ENCODE data around the gene ASPHD1.

Gene ASPHD1

GRCh38 chr16:29862383-29862883 lies 37.9 kb upstream of the ASPHD1 start:
- Histone ChIP-seq H4K91ac (ENCODE audit: low read depth, low read length) (peak overlapping the region; percentile 76), H2BK120ac (ENCODE audit: insufficient read depth, low read length, poor library complexity) (no peak overlapping the region), H3K4ac (ENCODE audit: low read depth, low read length) (peak overlapping the region; percentile 37), H2AK5ac (ENCODE audit: low read length) (no peak overlapping the region), H3K79me2 (ENCODE audit: control insufficient read depth, insufficient read depth, low read length, poor library complexity) (peaks cover 4% of the 10 kb centered on the region), H3K9ac (ENCODE audit: low read length) (peak overlapping the region; percentile 77), H3K36me3 (ENCODE audit: control insufficient read depth in 1 of 2, insufficient read depth in 2 of 2, low read length in 2 of 2) (peaks cover 21 to 25% of the 10 kb centered on the region in 2 experiments), H3K14ac (ENCODE audit: low read length) (peak overlapping the region; percentile 28), H2BK12ac (ENCODE audit: low read length) (no peak overlapping the region), H3K4me3 (ENCODE audit: low read depth, low read length) (peak overlapping the region; percentile 97), H3K79me1 (ENCODE audit: low read length) (peaks cover 5% of the 10 kb centered on the region), H3K9me3 (ENCODE audit: insufficient read depth, low read depth, low read length) (peaks cover 3% of the 10 kb centered on the region), H4K8ac (ENCODE audit: low read depth, low read length) (peak overlapping the region; percentile 93), H3K27ac (ENCODE audit: low read depth, low read length) (peak overlapping the region; percentile 63), H2BK5ac (ENCODE audit: low read depth, low read length, poor library complexity) (no peak overlapping the region), H3K23ac (ENCODE audit: low read length) (peak overlapping the region; percentile 31), H3K4me2 (ENCODE audit: low read length) (peak overlapping the region; percentile 89), H3K27me3 (ENCODE audit: insufficient read depth, low read length) (no peaks in the 10 kb centered on the region), H4K12ac (ENCODE audit: low read depth, low read length) (no peak overlapping the region), H3K4me1 (ENCODE audit: control insufficient read depth in 1 of 2, insufficient read depth in 2 of 2, low read length in 2 of 2) (peaks cover 0 to 10% of the 10 kb centered on the region in 2 experiments), H3K18ac (ENCODE audit: low read length) (peak overlapping the region; percentile 44), H2AFZ (ENCODE audit: insufficient read depth, low read length, poor library complexity) (peak overlapping the region; percentile 42)
- no CpG with 5 or more reads among the region's 27 CpGs for WGBS (ENCODE audit: extremely low coverage, insufficient coverage, insufficient read length)
- DNase-seq, result peak; percentile 20 to 49

- peak; percentile 88 to 98 for DNase-seq
- H3K23ac ChIP-seq (ENCODE audit: low read length), result peak within 1 kb of the TSS; percentile 31
- H3K79me2 ChIP-seq (ENCODE audit: control insufficient read depth, insufficient read depth, low read length, poor library complexity), result peaks cover 4% of the 10 kb centered on the region
- peak within 1 kb of the TSS; percentile 93 for H4K8ac ChIP-seq (ENCODE audit: low read depth, low read length)
- H2AFZ ChIP-seq (ENCODE audit: insufficient read depth, low read length, poor library complexity), result peak within 1 kb of the TSS; percentile 74
- H3K18ac ChIP-seq (ENCODE audit: low read length), result peak within 1 kb of the TSS; percentile 44
- H3K9ac ChIP-seq (ENCODE audit: low read length), result peak within 1 kb of the TSS; percentile 77
- no CpG with 5 or more reads among the region's 57 CpGs for WGBS (ENCODE audit: extremely low coverage, insufficient coverage, insufficient read length)
- peak within 1 kb of the TSS; percentile 97 for H3K4me3 ChIP-seq (ENCODE audit: low read depth, low read length)
- H4K91ac ChIP-seq (ENCODE audit: low read depth, low read length), result peak within 1 kb of the TSS; percentile 76
- H3K9me3 ChIP-seq (ENCODE audit: insufficient read depth, low read depth, low read length), result peaks cover 3% of the 10 kb centered on the region
- peak within 1 kb of the TSS; percentile 63 for H3K27ac ChIP-seq (ENCODE audit: low read depth, low read length)
- H3K4ac ChIP-seq (ENCODE audit: low read depth, low read length), result peak within 1 kb of the TSS; percentile 45
- H2AK5ac ChIP-seq (ENCODE audit: low read length), result no peak within 1 kb of the TSS
- H3K14ac ChIP-seq (ENCODE audit: low read length), result peak within 1 kb of the TSS; percentile 77
- H2BK12ac ChIP-seq (ENCODE audit: low read length), result no peak within 1 kb of the TSS
- peaks cover 0 to 10% of the 10 kb centered on the region in 2 experiments for H3K4me1 ChIP-seq (ENCODE audit: control insufficient read depth in 1 of 2, insufficient read depth in 2 of 2, low read length in 2 of 2)
- H2BK120ac ChIP-seq (ENCODE audit: insufficient read depth, low read length, poor library complexity), result peak within 1 kb of the TSS; percentile 47
- H4K12ac ChIP-seq (ENCODE audit: low read depth, low read length), result peak within 1 kb of the TSS; percentile 62
- H3K27me3 ChIP-seq (ENCODE audit: insufficient read depth, low read length), result no peaks in the 10 kb centered on the region
- peaks cover 21 to 25% of the 10 kb centered on the region in 2 experiments for H3K36me3 ChIP-seq (ENCODE audit: control insufficient read depth in 1 of 2, insufficient read depth in 2 of 2, low read length in 2 of 2)
- H3K79me1 ChIP-seq (ENCODE audit: low read length), result peaks cover 5% of the 10 kb centered on the region
- peak within 1 kb of the TSS; percentile 89 for H3K4me2 ChIP-seq (ENCODE audit: low read length)
- peak within 1 kb of the TSS; percentile 53 for H2BK5ac ChIP-seq (ENCODE audit: low read depth, low read length, poor library complexity)
Measured at GRCh38 chr16:29862884-29863668, 37.2 kb upstream of the ASPHD1 start, which contains the start of gene CDIPT. TSS of gene CDIPT (minus strand) at chr16:29863226. CDS start at chr16:29862857, 369 bp downstream.

GRCh38 chr16:29863669-29863984 lies 36.7 kb upstream of the ASPHD1 start:
- Histone ChIP-seq H3K4me2 (ENCODE audit: low read length) (peak overlapping the region; percentile 40), H3K18ac (ENCODE audit: low read length) (no peak overlapping the region), H2BK12ac (ENCODE audit: low read length) (no peak overlapping the region), H3K27ac (ENCODE audit: low read depth, low read length) (no peak overlapping the region), H3K36me3 (ENCODE audit: control insufficient read depth in 1 of 2, insufficient read depth in 2 of 2, low read length in 2 of 2) (peaks cover 17 to 22% of the 10 kb centered on the region in 2 experiments), H3K79me1 (ENCODE audit: low read length) (peaks cover 5% of the 10 kb centered on the region), H3K4me1 (ENCODE audit: control insufficient read depth in 1 of 2, insufficient read depth in 2 of 2, low read length in 2 of 2) (peaks cover 0 to 10% of the 10 kb centered on the region in 2 experiments), H2BK120ac (ENCODE audit: insufficient read depth, low read length, poor library complexity) (no peak overlapping the region), H3K79me2 (ENCODE audit: control insufficient read depth, insufficient read depth, low read length, poor library complexity) (peaks cover 4% of the 10 kb centered on the region), H3K4ac (ENCODE audit: low read depth, low read length) (no peak overlapping the region), H3K9me3 (ENCODE audit: insufficient read depth, low read depth, low read length) (peaks cover 3% of the 10 kb centered on the region), H3K14ac (ENCODE audit: low read length) (no peak overlapping the region), H3K23ac (ENCODE audit: low read length) (no peak overlapping the region), H3K27me3 (ENCODE audit: insufficient read depth, low read length) (no peaks in the 10 kb centered on the region), H3K4me3 (ENCODE audit: low read depth, low read length) (no peak overlapping the region), H4K8ac (ENCODE audit: low read depth, low read length) (peak overlapping the region; percentile 68), H4K91ac (ENCODE audit: low read depth, low read length) (peak overlapping the region; percentile 7), H3K9ac (ENCODE audit: low read length) (no peak overlapping the region), H2AFZ (ENCODE audit: insufficient read depth, low read length, poor library complexity) (peak overlapping the region; percentile 65), H2BK5ac (ENCODE audit: low read depth, low read length, poor library complexity) (no peak overlapping the region), H4K12ac (ENCODE audit: low read depth, low read length) (peak overlapping the region; percentile 1), H2AK5ac (ENCODE audit: low read length) (no peak overlapping the region)
- DNase-seq, result no peak
- no CpG with 5 or more reads among the region's 16 CpGs for WGBS (ENCODE audit: extremely low coverage, insufficient coverage, insufficient read length)

GRCh38 chr16:29864205-29864604 lies 36.1 kb upstream of the ASPHD1 start:
- Histone ChIP-seq H2AK5ac (ENCODE audit: low read length) (no peak overlapping the region), H3K9me3 (ENCODE audit: insufficient read depth, low read depth, low read length) (peaks cover 3% of the 10 kb centered on the region), H3K14ac (ENCODE audit: low read length) (no peak overlapping the region), H4K91ac (ENCODE audit: low read depth, low read length) (no peak overlapping the region), H2BK120ac (ENCODE audit: insufficient read depth, low read length, poor library complexity) (no peak overlapping the region), H2AFZ (ENCODE audit: insufficient read depth, low read length, poor library complexity) (no peak overlapping the region), H3K4me1 (ENCODE audit: control insufficient read depth in 1 of 2, insufficient read depth in 2 of 2, low read length in 2 of 2) (peaks cover 0 to 10% of the 10 kb centered on the region in 2 experiments), H3K79me1 (ENCODE audit: low read length) (peaks cover 5% of the 10 kb centered on the region), H3K79me2 (ENCODE audit: control insufficient read depth, insufficient read depth, low read length, poor library complexity) (peaks cover 4% of the 10 kb centered on the region), H3K23ac (ENCODE audit: low read length) (no peak overlapping the region), H3K4ac (ENCODE audit: low read depth, low read length) (no peak overlapping the region), H2BK12ac (ENCODE audit: low read length) (no peak overlapping the region), H3K9ac (ENCODE audit: low read length) (no peak overlapping the region), H3K36me3 (ENCODE audit: control insufficient read depth in 1 of 2, insufficient read depth in 2 of 2, low read length in 2 of 2) (peaks cover 11 to 16% of the 10 kb centered on the region in 2 experiments), H3K4me2 (ENCODE audit: low read length) (no peak overlapping the region), H4K12ac (ENCODE audit: low read depth, low read length) (no peak overlapping the region), H3K27ac (ENCODE audit: low read depth, low read length) (no peak overlapping the region), H4K8ac (ENCODE audit: low read depth, low read length) (peak overlapping the region; percentile 27), H3K27me3 (ENCODE audit: insufficient read depth, low read length) (no peaks in the 10 kb centered on the region), H2BK5ac (ENCODE audit: low read depth, low read length, poor library complexity) (no peak overlapping the region), H3K4me3 (ENCODE audit: low read depth, low read length) (no peak overlapping the region), H3K18ac (ENCODE audit: low read length) (no peak overlapping the region)
- WGBS (ENCODE audit: extremely low coverage, insufficient coverage, insufficient read length), result no CpG with 5 or more reads among the region's 9 CpGs
- DNase-seq, result no peak

Measured in trophoblast cell (in vitro differentiated cells and primary cell).